HUES64 (cell line): ENCODE measurements around the gene OSTF1.

Source experiments
- H3K27ac ChIP-seq: 2 replicates; pipeline ENCODE4 v1.7.0; 2013; ENCODE audit warnings: low read depth, low read length, inconsistent platforms
- H3K27me3 ChIP-seq: 2 replicates; pipeline ENCODE4 v1.6.1; 2013; ENCODE audit warnings: mild to moderate bottlenecking, low read length; ENCODE audit not compliant: insufficient read depth
- H3K36me3 ChIP-seq: 2 replicates; pipeline ENCODE4 v1.6.1; 2013; ENCODE audit warnings: mild to moderate bottlenecking, low read length; ENCODE audit not compliant: insufficient read depth
- H3K4me1 ChIP-seq: 2 replicates; pipeline ENCODE4 v1.6.1; 2013; ENCODE audit warnings: mild to moderate bottlenecking, low read length, moderate library complexity; ENCODE audit not compliant: insufficient read depth
- H3K4me3 ChIP-seq: 2 replicates; pipeline ENCODE4 v1.5.1; 2013; ENCODE audit warnings: mild to moderate bottlenecking, low read length, moderate library complexity
- H3K9ac ChIP-seq: 2 replicates; pipeline ENCODE4 v1.6.1; 2013; ENCODE audit warnings: mild to moderate bottlenecking, low read depth, low read length
- H3K9me3 ChIP-seq: 2 replicates; pipeline ENCODE4 v1.6.1; 2013; ENCODE audit warnings: low read depth, low read length; ENCODE audit not compliant: insufficient read depth
- WGBS: fragments of 150-250, 120-280 bp; methylation state at CpG from one replicate; pipeline ENCODE4 v1.1.7; 2013; ENCODE audit warnings: missing lambda C conversion rate; 5-methylcytosine and 5-hydroxymethylcytosine counted together

The OSTF1 gene

GRCh38 chr9:75121914-75122558, 33.7 kb downstream of the OSTF1 start:
- Histone ChIP-seq H3K36me3 (no peaks in the 10 kb centered on the region), H3K27ac (no peak overlapping the region), H3K9me3 (no peaks in the 10 kb centered on the region), H3K9ac (no peak overlapping the region), H3K4me1 (peaks cover 10% of the 10 kb centered on the region), H3K27me3 (no peaks in the 10 kb centered on the region), H3K4me3 (no peak overlapping the region)
- WGBS = 44% methylated on average over 5 of the region's 5 CpGs

GRCh38 chr9:75123696-75124095, 35.4 kb downstream of the OSTF1 start:
- H3K9me3 ChIP-seq = no peaks in the 10 kb centered on the region
- H3K4me3 ChIP-seq = no peak overlapping the region
- H3K27ac ChIP-seq = no peak overlapping the region
- H3K36me3 ChIP-seq = no peaks in the 10 kb centered on the region
- no peak overlapping the region for H3K9ac ChIP-seq
- peaks cover 10% of the 10 kb centered on the region for H3K4me1 ChIP-seq
- WGBS = 92% methylated on average over 9 of the region's 10 CpGs
- no peaks in the 10 kb centered on the region for H3K27me3 ChIP-seq

- H3K4me1 ChIP-seq = peaks cover 7% of the 10 kb centered on the region
- 91% methylated on average over 2 of the region's 2 CpGs for WGBS
Measured at GRCh38 chr9:75128535-75128934, 40.2 kb downstream of the OSTF1 start.

GRCh38 chr9:75130172-75130571, 41.9 kb downstream of the OSTF1 start:
- 94% methylated on average over 5 of the region's 5 CpGs for WGBS
- H3K4me1 ChIP-seq = peaks cover 19% of the 10 kb centered on the region
- H3K27me3 ChIP-seq = no peaks in the 10 kb centered on the region
- H3K9me3 ChIP-seq = no peaks in the 10 kb centered on the region
- no peak overlapping the region for H3K4me3 ChIP-seq
- H3K36me3 ChIP-seq = no peaks in the 10 kb centered on the region
- no peak overlapping the region for H3K9ac ChIP-seq
- no peak overlapping the region for H3K27ac ChIP-seq

More at GRCh38 chr9:75128535-75128934, 40.2 kb downstream of the OSTF1 start:
- H3K9me3 ChIP-seq = no peaks in the 10 kb centered on the region
- H3K4me3 ChIP-seq = no peak overlapping the region
- no peaks in the 10 kb centered on the region for H3K27me3 ChIP-seq
- H3K27ac ChIP-seq = no peak overlapping the region
- H3K9ac ChIP-seq = no peak overlapping the region
- H3K36me3 ChIP-seq = no peaks in the 10 kb centered on the region

- H3K27me3 ChIP-seq = no peaks in the 10 kb centered on the region
- WGBS = 78% methylated on average over 5 of the region's 5 CpGs
- H3K4me3 ChIP-seq = no peak overlapping the region
- H3K4me1 ChIP-seq = peaks cover 19% of the 10 kb centered on the region
- H3K9ac ChIP-seq = no peak overlapping the region
- no peaks in the 10 kb centered on the region for H3K9me3 ChIP-seq
- H3K27ac ChIP-seq = no peak overlapping the region
- H3K36me3 ChIP-seq = no peaks in the 10 kb centered on the region
Measured at GRCh38 chr9:75130621-75131230, 42.4 kb downstream of the OSTF1 start.

- Histone ChIP-seq H3K36me3 (no peaks in the 10 kb centered on the region), H3K27ac (no peak overlapping the region), H3K4me3 (no peak overlapping the region), H3K27me3 (no peaks in the 10 kb centered on the region), H3K9me3 (no peaks in the 10 kb centered on the region), H3K4me1 (peaks cover 19% of the 10 kb centered on the region), H3K9ac (no peak overlapping the region)
- WGBS = 97% methylated on average over 3 of the region's 3 CpGs
Measured at GRCh38 chr9:75131700-75132099, 43.4 kb downstream of the OSTF1 start.

GRCh38 chr9:75132244-75132643, 43.9 kb downstream of the OSTF1 start:
- WGBS = 89% methylated on average over 3 of the region's 4 CpGs
- Histone ChIP-seq H3K36me3 (no peaks in the 10 kb centered on the region), H3K9me3 (no peaks in the 10 kb centered on the region)

GRCh38 chr9:75133396-75133795, 45.1 kb downstream of the OSTF1 start:
- H3K27ac ChIP-seq = no peak overlapping the region
- peaks cover 19% of the 10 kb centered on the region for H3K4me1 ChIP-seq
- no peaks in the 10 kb centered on the region for H3K36me3 ChIP-seq
- no peaks in the 10 kb centered on the region for H3K27me3 ChIP-seq
- 61% methylated on average over 3 of the region's 3 CpGs for WGBS
- no peak overlapping the region for H3K4me3 ChIP-seq
- H3K9ac ChIP-seq = no peak overlapping the region
- no peaks in the 10 kb centered on the region for H3K9me3 ChIP-seq

More at GRCh38 chr9:75132244-75132643, 43.9 kb downstream of the OSTF1 start:
- H3K27ac ChIP-seq = no peak overlapping the region
- H3K4me1 ChIP-seq = peaks cover 19% of the 10 kb centered on the region
- H3K9ac ChIP-seq = no peak overlapping the region
- no peaks in the 10 kb centered on the region for H3K27me3 ChIP-seq
- no peak overlapping the region for H3K4me3 ChIP-seq

GRCh38 chr9:75134495-75134894, 46.2 kb downstream of the OSTF1 start:
- no peak overlapping the region for H3K9ac ChIP-seq
- no peaks in the 10 kb centered on the region for H3K27me3 ChIP-seq
- no peaks in the 10 kb centered on the region for H3K9me3 ChIP-seq
- H3K27ac ChIP-seq = no peak overlapping the region
- 67% methylated on average over 2 of the region's 2 CpGs for WGBS
- peaks cover 19% of the 10 kb centered on the region for H3K4me1 ChIP-seq
- no peak overlapping the region for H3K4me3 ChIP-seq
- H3K36me3 ChIP-seq = no peaks in the 10 kb centered on the region

- no peaks in the 10 kb centered on the region for H3K9me3 ChIP-seq
- no peak overlapping the region for H3K4me3 ChIP-seq
- H3K4me1 ChIP-seq = peaks cover 12% of the 10 kb centered on the region
- no peak overlapping the region for H3K9ac ChIP-seq
- H3K27ac ChIP-seq = no peak overlapping the region
- 85% methylated on average over 1 of the region's 1 CpG for WGBS
- H3K27me3 ChIP-seq = no peaks in the 10 kb centered on the region
- H3K36me3 ChIP-seq = no peaks in the 10 kb centered on the region
Measured at GRCh38 chr9:75138260-75139040, 50.1 kb downstream of the OSTF1 start.

- H3K27ac ChIP-seq = no peak overlapping the region
Measured at GRCh38 chr9:75139201-75139600, 50.9 kb downstream of the OSTF1 start.

More at GRCh38 chr9:75139201-75139600, 50.9 kb downstream of the OSTF1 start:
- Histone ChIP-seq H3K4me3 (no peak overlapping the region), H3K4me1 (peaks cover 7% of the 10 kb centered on the region; the same call in 1 of the 2 replicates), H3K36me3 (peaks cover 7% of the 10 kb centered on the region; the same call in 1 of the 2 replicates), H3K9ac (no peak overlapping the region), H3K9me3 (no peaks in the 10 kb centered on the region), H3K27me3 (no peaks in the 10 kb centered on the region)
- WGBS = 94% methylated on average over 7 of the region's 7 CpGs
